Measurements from ENCODE around the gene LIPE.

Gene LIPE

GRCh38 chr19:42367929-42368328, 59.3 kb downstream of the LIPE start:
- H3K4me1 Mint-ChIP-seq (ENCODE audit: low read depth): no peaks in the 10 kb centered on the region
- H3K27me3 Mint-ChIP-seq (ENCODE audit: low read depth): no peaks in the 10 kb centered on the region
- H3K9me3 Mint-ChIP-seq: no peaks in the 10 kb centered on the region
- H3K36me3 Mint-ChIP-seq (ENCODE audit: low read depth): peaks cover 7% of the 10 kb centered on the region
- no peak overlapping the region for H3K27ac Mint-ChIP-seq
- H3K4me3 Mint-ChIP-seq: no peak overlapping the region

- H3K9me3 Mint-ChIP-seq: no peaks in the 10 kb centered on the region
- H3K27me3 Mint-ChIP-seq (ENCODE audit: low read depth): no peaks in the 10 kb centered on the region
- H3K36me3 Mint-ChIP-seq (ENCODE audit: low read depth): peaks cover 7% of the 10 kb centered on the region
- H3K4me3 Mint-ChIP-seq: no peak overlapping the region
- H3K4me1 Mint-ChIP-seq (ENCODE audit: low read depth): no peaks in the 10 kb centered on the region
- H3K27ac Mint-ChIP-seq: no peak overlapping the region
Measured at GRCh38 chr19:42366673-42367072, 60.5 kb downstream of the LIPE start.

- H3K4me1 Mint-ChIP-seq (ENCODE audit: low read depth): no peaks in the 10 kb centered on the region
- H3K36me3 Mint-ChIP-seq (ENCODE audit: low read depth): peaks cover 7% of the 10 kb centered on the region
- no peaks in the 10 kb centered on the region for H3K9me3 Mint-ChIP-seq
- H3K27me3 Mint-ChIP-seq (ENCODE audit: low read depth): no peaks in the 10 kb centered on the region
- no peak overlapping the region for H3K4me3 Mint-ChIP-seq
- H3K27ac Mint-ChIP-seq: no peak overlapping the region
Measured at GRCh38 chr19:42363614-42364346, 63.4 kb downstream of the LIPE start.

- Mint-ChIP-seq H3K9me3 (no peaks in the 10 kb centered on the region), H3K4me1 (ENCODE audit: low read depth) (no peaks in the 10 kb centered on the region), H3K27me3 (ENCODE audit: low read depth) (no peaks in the 10 kb centered on the region), H3K4me3 (no peak overlapping the region), H3K36me3 (ENCODE audit: low read depth) (peaks cover 7% of the 10 kb centered on the region), H3K27ac (no peak overlapping the region)
Measured at GRCh38 chr19:42362891-42363440, 64.2 kb downstream of the LIPE start.

- H3K4me1 Mint-ChIP-seq (ENCODE audit: low read depth): no peaks in the 10 kb centered on the region
- H3K27me3 Mint-ChIP-seq (ENCODE audit: low read depth): no peaks in the 10 kb centered on the region
- H3K27ac Mint-ChIP-seq: no peak overlapping the region
- H3K36me3 Mint-ChIP-seq (ENCODE audit: low read depth): peaks cover 7% of the 10 kb centered on the region
- H3K9me3 Mint-ChIP-seq: no peaks in the 10 kb centered on the region
- H3K4me3 Mint-ChIP-seq: no peak overlapping the region
Measured at GRCh38 chr19:42362342-42362741, 64.8 kb downstream of the LIPE start.

GRCh38 chr19:42361545-42361910, 65.7 kb downstream of the LIPE start:
- H3K36me3 Mint-ChIP-seq (ENCODE audit: low read depth): peaks cover 7% of the 10 kb centered on the region
- H3K4me1 Mint-ChIP-seq (ENCODE audit: low read depth): no peaks in the 10 kb centered on the region
- H3K27me3 Mint-ChIP-seq (ENCODE audit: low read depth): no peaks in the 10 kb centered on the region
- H3K27ac Mint-ChIP-seq: no peak overlapping the region
- H3K9me3 Mint-ChIP-seq: no peaks in the 10 kb centered on the region
- no peak overlapping the region for H3K4me3 Mint-ChIP-seq

- no peaks in the 10 kb centered on the region for H3K4me1 Mint-ChIP-seq (ENCODE audit: low read depth)
Measured at GRCh38 chr19:42360787-42361544, 66.2 kb downstream of the LIPE start.

GRCh38 chr19:42357290-42357689, 69.9 kb downstream of the LIPE start:
- H3K9me3 Mint-ChIP-seq: no peaks in the 10 kb centered on the region
- H3K4me1 Mint-ChIP-seq (ENCODE audit: low read depth): peaks cover 2% of the 10 kb centered on the region
- H3K4me3 Mint-ChIP-seq: no peak overlapping the region
- H3K27ac Mint-ChIP-seq: no peak overlapping the region
- H3K27me3 Mint-ChIP-seq (ENCODE audit: low read depth): no peaks in the 10 kb centered on the region
- no peaks in the 10 kb centered on the region for H3K36me3 Mint-ChIP-seq (ENCODE audit: low read depth)

More at GRCh38 chr19:42360787-42361544, 66.2 kb downstream of the LIPE start:
- no peak overlapping the region for H3K4me3 Mint-ChIP-seq
- H3K27me3 Mint-ChIP-seq (ENCODE audit: low read depth): no peaks in the 10 kb centered on the region
- no peaks in the 10 kb centered on the region for H3K9me3 Mint-ChIP-seq
- no peak overlapping the region for H3K27ac Mint-ChIP-seq
- peaks cover 7% of the 10 kb centered on the region for H3K36me3 Mint-ChIP-seq (ENCODE audit: low read depth)

- H3K9me3 Mint-ChIP-seq: no peaks in the 10 kb centered on the region
- H3K36me3 Mint-ChIP-seq (ENCODE audit: low read depth): no peaks in the 10 kb centered on the region
- no peak overlapping the region for H3K4me3 Mint-ChIP-seq
- no peaks in the 10 kb centered on the region for H3K27me3 Mint-ChIP-seq (ENCODE audit: low read depth)
- peaks cover 2% of the 10 kb centered on the region for H3K4me1 Mint-ChIP-seq (ENCODE audit: low read depth)
- no peak overlapping the region for H3K27ac Mint-ChIP-seq
Measured at GRCh38 chr19:42356686-42357085, 70.5 kb downstream of the LIPE start.

GRCh38 chr19:42355896-42356295, 71.3 kb downstream of the LIPE start:
- no peak overlapping the region for H3K4me3 Mint-ChIP-seq
- no peaks in the 10 kb centered on the region for H3K9me3 Mint-ChIP-seq
- H3K4me1 Mint-ChIP-seq (ENCODE audit: low read depth): peaks cover 2% of the 10 kb centered on the region
- H3K36me3 Mint-ChIP-seq (ENCODE audit: low read depth): no peaks in the 10 kb centered on the region
- H3K27me3 Mint-ChIP-seq (ENCODE audit: low read depth): no peaks in the 10 kb centered on the region
- no peak overlapping the region for H3K27ac Mint-ChIP-seq

- Mint-ChIP-seq H3K4me3 (no peak overlapping the region), H3K27me3 (ENCODE audit: low read depth) (no peaks in the 10 kb centered on the region), H3K4me1 (ENCODE audit: low read depth) (peaks cover 2% of the 10 kb centered on the region), H3K27ac (no peak overlapping the region), H3K36me3 (ENCODE audit: low read depth) (no peaks in the 10 kb centered on the region), H3K9me3 (no peaks in the 10 kb centered on the region)
Measured at GRCh38 chr19:42353341-42354015, 73.7 kb downstream of the LIPE start.

GRCh38 chr19:42352301-42353259, 74.6 kb downstream of the LIPE start:
- H3K4me1 Mint-ChIP-seq (ENCODE audit: low read depth): peaks cover 2% of the 10 kb centered on the region
- H3K27me3 Mint-ChIP-seq (ENCODE audit: low read depth): no peaks in the 10 kb centered on the region
- no peaks in the 10 kb centered on the region for H3K9me3 Mint-ChIP-seq
- H3K36me3 Mint-ChIP-seq (ENCODE audit: low read depth): no peaks in the 10 kb centered on the region
- no peak overlapping the region for H3K27ac Mint-ChIP-seq
- H3K4me3 Mint-ChIP-seq: no peak overlapping the region

All from T-helper 1 cell treated with Interleukin-12 subunit alpha and Interleukin-12 subunit beta and Interleukin-4 antibody, amounts not matched to agents 30 μg/mL and 1 μg/mL, for 36 hours (primary cell).